ENCODE results near the gene GSTM2.

GSTM2 gene

DNA sequence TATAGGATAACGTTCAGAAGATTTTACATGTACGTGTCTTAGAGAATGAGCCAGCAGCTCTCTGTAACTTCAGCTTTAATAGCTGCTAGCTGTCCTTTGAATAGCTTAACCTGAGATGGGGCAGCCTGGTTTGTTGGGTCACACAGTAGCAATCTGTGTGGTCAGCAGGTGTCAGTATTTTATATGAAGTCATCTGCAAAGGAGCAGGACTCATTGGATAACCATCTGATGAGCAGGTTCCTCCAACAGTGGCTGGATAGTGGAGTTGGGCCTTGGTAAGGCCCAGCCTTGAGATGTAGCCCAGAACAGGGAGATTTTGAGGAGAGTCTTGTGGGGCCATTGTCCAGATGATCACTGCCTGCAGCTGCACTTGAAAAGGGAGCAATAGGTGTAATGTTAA is 50.6 kb downstream of the GSTM2 start:
- DNase-seq = no peak

- no peak for DNase-seq
These were observed 51.5 kb downstream of the GSTM2 start for GRCh38 chr1:109719337-109719837.

DNA sequence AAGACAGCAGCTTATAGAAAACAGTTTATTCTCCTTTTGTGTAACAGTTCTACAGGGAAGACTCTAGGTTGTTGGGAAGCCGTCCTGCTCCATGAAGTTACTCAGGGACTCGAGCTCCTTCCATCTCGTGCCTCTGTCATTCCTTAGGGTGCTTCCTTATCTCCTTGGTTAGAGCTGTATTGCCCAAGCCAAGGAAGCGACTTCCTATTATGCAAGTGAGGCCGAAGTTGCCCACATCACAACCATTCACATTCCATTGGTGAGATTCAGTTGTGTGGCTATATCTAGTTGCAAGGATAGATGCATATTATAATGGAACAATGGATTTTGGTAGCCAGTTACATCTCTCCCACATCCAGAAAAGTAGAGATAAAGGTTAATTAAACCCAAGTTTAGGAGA is 53.2 kb downstream of the GSTM2 start:
- no peak for DNase-seq

DNA sequence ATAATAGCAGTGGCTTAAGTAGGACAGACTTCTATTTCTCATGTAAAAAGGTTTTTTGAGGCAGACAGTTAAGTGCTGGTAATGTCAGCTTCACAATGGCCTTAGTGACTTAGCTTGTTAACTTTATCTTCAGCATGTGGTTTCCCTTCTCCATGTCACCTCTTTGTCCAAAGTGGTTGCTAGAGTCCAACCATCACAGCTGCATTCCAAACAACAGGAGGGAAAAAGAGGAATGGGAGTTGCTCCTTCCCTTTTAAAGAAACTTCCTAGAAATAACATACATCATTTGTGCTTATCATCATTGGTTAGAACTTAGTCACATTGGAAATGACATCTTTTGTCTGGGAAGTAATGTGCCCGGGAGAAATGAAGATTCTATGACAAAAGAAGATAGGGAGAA is 54.1 kb downstream of the GSTM2 start:
- no peak for DNase-seq

DNA sequence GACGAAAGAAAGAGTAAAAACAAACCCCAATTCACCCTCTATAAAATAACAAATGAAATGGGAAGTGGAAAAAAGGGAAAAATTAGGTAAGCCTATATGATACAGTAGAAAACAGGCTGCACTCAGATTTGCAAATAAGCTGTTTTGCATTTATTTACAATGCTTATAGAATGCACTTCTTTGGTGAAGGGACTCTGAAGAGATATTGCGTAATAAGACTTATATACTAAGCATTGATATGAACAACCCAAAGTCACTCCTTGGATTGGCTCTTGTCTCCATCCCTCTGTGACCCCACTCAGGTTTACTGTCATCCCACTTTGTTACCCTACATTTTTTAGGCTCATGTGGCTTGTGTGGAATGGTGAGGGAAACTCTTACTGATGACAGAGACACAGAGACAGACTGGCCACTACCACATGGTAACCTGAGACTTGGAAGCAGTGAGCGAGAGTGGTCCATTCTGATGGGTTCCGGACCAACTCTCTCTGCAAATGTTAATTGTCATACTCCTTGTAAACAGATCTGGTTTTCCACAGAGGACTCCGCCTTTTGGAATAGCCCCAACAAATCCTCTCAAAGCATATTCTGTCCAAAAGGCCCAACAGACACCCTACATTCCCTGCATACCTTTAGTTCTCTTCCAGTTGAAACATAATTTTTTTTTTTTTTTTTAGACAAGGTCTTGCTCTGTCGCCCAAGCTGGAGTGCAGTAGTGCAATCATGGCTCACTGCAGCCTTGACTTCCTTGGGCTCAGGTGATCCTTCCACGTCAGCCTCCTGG is 55.2 kb downstream of the GSTM2 start:
- DNase-seq = no peak

Data from GF-D8 (cell line).